Right ventricle myocardium inferior (tissue), 1 donor: ENCODE measurements around the gene TMEM131L. TPM values are rescaled to one million over a fixed set of nuclear protein-coding genes. Genes with fewer than 3 reads are reported as not detected.
A peak's percentile ranks its signal among the peaks of the same experiment; 100 is the strongest.

Experiments used
- ATAC-seq: fragments of 200-7000 bp; cut with Tn5 transposase; one replicate; pipeline ENCODE4 v1.9.1; 2020; ENCODE audit warnings: mild to moderate bottlenecking, moderate library complexity
- DNase-seq: peaks from one replicate; pipeline ENCODE4 v3.0.0; 2021; ENCODE audit errors: missing footprints
- intact Hi-C: fragments of 100-400 bp; cut with DNase I; formaldehyde crosslinking; loops from one replicate; pipeline ENCODE4 v1.11.0; 2022
- total RNA-seq: library from RNA; stranded (reverse); fragmentation: NEBNext Ultra II Directional; extraction: Animal tissue kit (Norgen Biotek cat#: 25700); gene quantifications from one replicate; pipeline ENCODE4 v1.2.1, GENCODE V29; 2021
- donor health status: DM: no; HTN: yes; CAD: no; lungs with severe emphysema.

TMEM131L gene
- total RNA-seq, 1 donor from 2014 or later: 14.4 TPM

GRCh38 chr4:153610623-153611376 lies 144.6 kb downstream of the TMEM131L start:
- no peak for DNase-seq
- intact Hi-C loops: no loop called here
- ATAC-seq: no peak

- intact Hi-C loops: no loop called here
- no peak for ATAC-seq
- no peak for DNase-seq
These were observed 145.5 kb downstream of the TMEM131L start for GRCh38 chr4:153611679-153612078.

GRCh38 chr4:153612878-153613277 lies 146.7 kb downstream of the TMEM131L start:
- ATAC-seq (no peak), DNase-seq (no peak)
- intact Hi-C loops: no loop called here

GRCh38 chr4:153616006-153616555 lies 149.9 kb downstream of the TMEM131L start:
- DNase-seq (no peak), ATAC-seq (no peak)
- intact Hi-C loops: no loop called here

- ATAC-seq (no peak), DNase-seq (no peak)
- intact Hi-C loops: no loop called here
These were observed 152.7 kb downstream of the TMEM131L start for GRCh38 chr4:153618833-153619232.

GRCh38 chr4:153619811-153620210 lies 153.7 kb downstream of the TMEM131L start:
- intact Hi-C loops: no loop called here
- no peak for DNase-seq
- no peak for ATAC-seq

GRCh38 chr4:153620352-153620751 lies 154.2 kb downstream of the TMEM131L start:
- DNase-seq (no peak), ATAC-seq (no peak)
- intact Hi-C loops: no loop called here

- ATAC-seq: no peak
These were observed 155.9 kb downstream of the TMEM131L start for GRCh38 chr4:153622093-153622492.

GRCh38 chr4:153622778-153623240 lies 156.6 kb downstream of the TMEM131L start:
- DNase-seq: no peak
- no peak for ATAC-seq
- intact Hi-C loops: no loop called here

More at GRCh38 chr4:153622093-153622492, 155.9 kb downstream of the TMEM131L start:
- intact Hi-C loops: no loop called here
- no peak for DNase-seq

GRCh38 chr4:153623491-153623890 lies 157.3 kb downstream of the TMEM131L start:
- intact Hi-C loops: no loop called here
- ATAC-seq (no peak), DNase-seq (no peak)

GRCh38 chr4:153628796-153629315 lies 162.7 kb downstream of the TMEM131L start:
- no peak for ATAC-seq
- intact Hi-C loops: no loop called here
- no peak for DNase-seq

GRCh38 chr4:153629776-153630175 lies 163.6 kb downstream of the TMEM131L start:
- no peak for ATAC-seq

GRCh38 chr4:153634738-153635353 lies 168.7 kb downstream of the TMEM131L start:
- DNase-seq (no peak), ATAC-seq (peak; percentile 39)
- intact Hi-C loops: no loop called here

More at GRCh38 chr4:153629776-153630175, 163.6 kb downstream of the TMEM131L start:
- intact Hi-C loops: loop anchor here (2.0 kb wide), 1 partner anchor 121 kb away; no protein-coding TSS in a partner anchor
- DNase-seq: no peak

GRCh38 chr4:153635846-153636245 lies 169.7 kb downstream of the TMEM131L start:
- intact Hi-C loops: no loop called here
- no peak for DNase-seq
- ATAC-seq: no peak

- intact Hi-C loops: no loop called here
- ATAC-seq (no peak), DNase-seq (no peak)
These were observed 171.0 kb downstream of the TMEM131L start for GRCh38 chr4:153637201-153637600.

GRCh38 chr4:153638011-153638410 lies 171.9 kb downstream of the TMEM131L start:
- ATAC-seq (no peak), DNase-seq (no peak)
- intact Hi-C loops: no loop called here

- ATAC-seq: no peak
- DNase-seq: no peak
- intact Hi-C loops: no loop called here
These were observed 172.8 kb downstream of the TMEM131L start for GRCh38 chr4:153638999-153639398.

- no peak for DNase-seq
- no peak for ATAC-seq
- intact Hi-C loops: loop anchor here (5.0 kb wide), 1 partner anchor 293 kb away; no protein-coding TSS in a partner anchor
These were observed 174.0 kb downstream of the TMEM131L start for GRCh38 chr4:153639833-153640802.
